GM19372 (cell line): ENCODE data around the gene ACTA1.
"Not testable (repeated sequence)": the region's sequence is repeated elsewhere in the genome, so short reads cannot be mapped to it uniquely, and the experiment has no call there.

Experiments
- ATAC-seq: cut with Tn5 transposase; IDR thresholded peaks from one replicate; pipeline ENCODE4 v1.9.1; 2021; ENCODE audit warnings: mild to moderate bottlenecking, low read depth, moderate library complexity; ENCODE audit not compliant: unreplicated experiment

Gene ACTA1

DNA sequence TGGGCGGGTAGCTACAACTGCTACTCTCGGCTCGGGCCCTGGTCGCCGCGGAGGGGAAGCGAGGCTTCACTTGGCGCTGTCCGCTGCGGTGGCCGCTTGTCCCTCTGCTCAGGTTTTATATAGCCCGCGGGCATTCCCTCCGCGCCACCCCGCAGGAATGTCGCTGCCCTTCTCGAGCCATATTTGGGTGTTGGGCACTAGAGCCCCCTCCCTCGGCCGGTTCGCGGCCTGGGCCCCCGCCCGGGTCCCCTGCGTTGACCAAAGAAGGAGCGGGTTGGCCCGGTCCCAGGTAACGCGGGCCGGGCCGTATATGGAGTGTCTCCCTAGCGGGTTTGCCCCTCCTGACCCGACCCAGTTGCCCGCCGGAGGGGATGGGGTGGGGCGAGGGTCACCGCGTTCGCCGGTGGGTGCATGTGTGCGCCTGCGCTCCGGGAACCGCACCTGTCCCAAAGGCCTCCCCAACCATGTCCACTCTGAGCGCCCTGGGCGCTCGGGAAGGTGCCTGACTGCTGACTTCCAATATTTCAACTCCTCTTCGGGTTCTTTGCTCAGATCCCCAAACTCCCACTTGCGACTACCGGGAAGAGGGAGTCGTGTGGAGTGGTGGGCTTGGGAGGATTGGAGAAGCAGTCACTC lies at the start of gene ACTA1:
Gene ACTA1, minus strand, starts transcription at position 90 of the 636 bp plus-strand sequence. CDS start 979 bp downstream, outside the sequence.
- ATAC-seq = no peak

DNA sequence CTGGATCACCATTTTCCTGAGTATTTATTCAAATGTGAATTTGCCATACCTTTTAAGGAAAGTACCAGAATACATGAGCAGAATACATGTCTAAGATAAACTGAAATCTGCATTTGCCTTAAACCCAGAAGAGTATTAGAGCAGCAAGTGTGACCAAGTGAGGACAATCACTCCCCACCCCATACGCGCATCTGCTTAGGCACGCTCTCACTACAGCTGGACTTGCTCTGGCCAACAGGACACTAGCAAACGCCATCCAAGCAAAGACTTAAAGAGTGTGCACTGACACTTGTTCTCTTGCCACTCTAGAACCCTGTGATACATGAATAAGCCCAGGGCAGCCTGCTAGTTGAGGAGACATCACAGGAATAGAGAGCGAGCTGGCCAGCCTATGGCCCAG lies 48.6 kb upstream of the ACTA1 start:
- no peak for ATAC-seq

DNA sequence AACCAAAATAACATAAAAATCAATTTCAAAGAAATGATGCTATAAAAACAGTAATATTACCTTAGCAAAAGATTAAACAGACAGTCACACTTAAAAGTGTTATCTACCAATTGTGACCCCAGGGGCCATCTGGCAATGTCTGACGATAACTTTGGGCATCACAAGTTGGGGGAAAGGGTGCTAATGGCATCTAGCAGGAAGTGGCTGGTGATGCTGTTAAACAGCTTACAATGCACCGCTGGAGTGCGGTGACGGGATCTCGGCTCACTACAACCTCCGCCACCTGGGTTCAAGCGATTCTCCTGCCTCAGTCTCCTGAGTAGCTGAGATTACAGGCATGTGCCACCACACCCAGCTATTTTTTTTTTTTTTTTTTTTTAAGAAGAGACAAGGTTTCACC lies 46.6 kb upstream of the ACTA1 start:
- ATAC-seq = no peak

DNA sequence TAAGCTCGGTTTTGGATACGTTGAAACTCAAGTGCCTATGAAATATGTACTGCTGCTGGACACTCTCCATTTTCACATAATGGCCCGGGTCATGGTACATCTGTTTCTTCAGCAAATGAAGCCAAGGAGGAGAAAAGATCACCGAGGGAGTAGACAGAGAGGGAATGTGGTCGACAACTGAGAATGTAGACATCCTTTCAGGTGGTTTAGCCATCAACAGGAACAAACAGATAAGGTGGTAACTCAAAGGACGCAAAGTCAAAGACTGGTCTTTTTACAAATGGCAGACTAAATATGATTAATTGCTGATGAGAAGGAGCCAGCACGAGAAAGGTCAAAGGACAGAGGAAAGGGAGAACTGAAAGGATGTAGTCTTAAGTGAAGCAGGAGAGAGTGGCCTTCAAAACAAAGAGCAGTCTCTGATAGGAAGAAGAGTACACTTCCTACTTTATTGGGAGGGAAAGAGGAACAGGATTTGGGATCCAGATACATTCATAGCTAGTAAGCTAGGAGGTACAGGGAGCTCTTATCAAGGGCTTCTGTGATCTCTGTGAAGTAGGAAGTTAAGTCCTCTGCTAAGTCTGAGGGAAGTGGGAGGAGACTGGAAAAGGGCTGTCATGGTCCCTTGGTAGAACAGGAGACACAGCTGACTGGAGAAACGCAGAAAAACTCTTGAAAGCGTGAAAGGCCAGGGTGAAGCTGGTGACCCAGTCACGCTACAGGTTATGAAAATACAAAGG lies 45.9 kb upstream of the ACTA1 start:
- ATAC-seq = peak; percentile 55

DNA sequence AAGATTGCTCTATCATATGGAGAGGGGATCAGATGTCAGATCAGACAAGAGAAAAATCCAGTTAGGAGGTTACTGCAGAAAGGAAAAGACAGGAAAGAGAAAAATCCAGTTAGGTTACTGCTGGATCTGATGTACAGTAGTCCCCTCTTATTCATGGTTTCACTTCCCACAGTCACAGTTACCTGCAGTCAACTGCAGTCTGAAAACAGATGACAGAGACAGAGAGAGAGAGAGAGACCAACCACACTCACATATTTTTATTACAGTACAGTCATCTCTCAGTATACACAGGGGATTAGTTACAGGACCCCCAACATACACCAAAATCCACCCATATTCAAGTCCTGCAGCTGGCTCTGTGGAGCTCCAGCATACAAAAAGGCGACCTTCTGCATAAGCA lies 45.0 kb upstream of the ACTA1 start:
- ATAC-seq = peak; percentile 74

DNA sequence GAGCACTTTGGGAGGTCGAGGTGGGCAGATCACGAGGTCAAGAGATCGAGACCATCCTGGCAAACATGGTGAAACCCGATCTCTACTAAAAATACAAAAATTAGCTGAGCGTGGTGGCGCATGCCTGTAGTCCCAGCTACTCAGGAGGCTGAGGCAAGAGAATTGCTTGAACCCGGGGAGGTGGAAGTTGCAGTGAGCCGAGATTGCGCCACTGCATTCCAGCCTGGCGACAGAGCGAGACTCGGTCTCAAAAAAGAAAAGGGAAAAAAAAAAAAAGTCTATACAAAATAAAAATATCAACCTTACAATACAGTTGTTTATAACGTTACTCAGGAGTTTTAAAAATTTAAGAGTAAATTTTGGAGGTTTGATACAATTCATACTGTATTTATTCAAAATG lies 42.0 kb upstream of the ACTA1 start:
- ATAC-seq = not testable (repeated sequence)

DNA sequence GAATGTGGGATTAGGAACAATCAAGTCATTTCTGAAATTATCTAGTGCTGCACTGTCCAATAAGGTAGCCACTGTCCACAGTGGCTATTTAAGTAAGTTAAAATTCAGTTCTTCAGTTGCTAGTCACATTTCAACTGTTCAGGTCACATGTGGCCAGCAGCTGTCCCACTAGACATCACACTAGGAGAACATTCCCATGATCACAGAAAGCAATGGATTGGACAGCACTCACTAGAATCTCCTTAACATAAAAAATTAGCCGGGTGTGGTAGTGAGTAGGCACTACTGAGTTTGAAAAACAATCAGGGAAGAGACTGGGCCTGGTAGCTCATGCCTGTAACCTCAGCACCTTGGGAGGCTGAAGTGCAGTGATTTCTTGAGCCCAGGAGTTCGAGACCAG lies 40.6 kb upstream of the ACTA1 start:
- ATAC-seq = no peak

DNA sequence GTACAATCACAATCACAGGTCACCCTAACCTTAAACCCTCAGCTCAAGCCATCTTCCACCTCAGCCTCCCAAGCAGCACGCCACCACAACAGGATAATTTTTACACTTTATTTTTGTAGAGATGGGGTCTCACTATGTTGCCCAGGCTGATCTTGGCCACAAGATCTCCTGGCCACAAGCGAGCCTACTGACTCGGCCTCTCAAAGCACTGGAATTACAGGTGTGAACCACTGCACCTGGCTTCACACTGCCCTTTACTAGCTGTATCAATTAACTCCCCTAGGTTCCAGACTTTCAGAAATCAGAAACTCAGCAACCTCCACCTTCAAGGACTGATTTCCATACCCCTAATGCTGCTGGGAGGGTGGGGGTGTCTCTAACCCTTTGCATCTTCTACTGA lies 37.3 kb upstream of the ACTA1 start:
- no peak for ATAC-seq

DNA sequence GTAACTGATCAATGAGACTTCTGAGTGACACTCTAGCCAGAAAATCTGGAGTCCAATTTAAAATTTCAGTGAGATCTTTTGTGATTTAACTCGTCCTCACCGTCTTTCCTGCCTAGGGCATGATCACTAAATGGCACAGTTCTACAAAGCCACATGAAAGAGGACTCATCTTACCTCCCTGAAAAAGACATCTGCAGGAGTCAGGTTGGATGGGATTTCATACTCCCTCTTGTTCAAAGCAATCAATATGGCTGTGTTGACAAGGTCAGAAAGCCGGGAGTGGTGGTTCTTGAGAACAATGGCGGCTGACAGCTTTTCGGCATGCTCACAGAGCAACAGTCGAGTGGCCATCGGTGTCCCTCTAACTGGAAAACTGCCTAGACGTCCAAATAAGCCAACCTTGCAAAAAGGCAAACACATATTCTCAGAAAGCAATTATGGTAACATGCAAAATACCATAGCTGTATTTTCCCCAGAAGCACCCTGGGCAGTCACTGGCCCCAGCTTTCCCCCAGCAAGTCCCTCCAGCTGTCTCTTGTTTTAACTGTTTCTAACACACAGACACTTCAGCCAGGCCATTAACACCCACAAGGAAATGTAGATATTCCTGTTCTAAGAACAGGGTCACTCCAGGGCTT lies 36.6 kb upstream of the ACTA1 start:
- ATAC-seq = no peak

DNA sequence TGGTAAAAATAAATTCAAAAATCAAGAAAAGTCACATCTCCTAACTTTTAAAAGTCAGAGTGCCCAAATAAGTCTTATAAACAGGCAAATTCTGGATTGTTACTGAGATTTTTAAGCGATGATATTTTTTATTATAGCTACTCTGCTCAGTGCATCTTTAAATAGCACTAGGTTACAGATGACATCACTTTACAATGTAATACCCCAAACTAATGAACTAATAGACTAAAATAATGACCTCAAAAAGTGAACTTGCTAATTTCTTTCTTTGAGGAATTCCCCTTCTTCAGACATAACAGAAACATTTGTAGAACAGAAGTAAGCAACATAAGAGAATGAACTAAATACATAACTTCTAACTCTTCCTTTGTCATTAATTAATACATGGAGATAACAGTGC lies 33.0 kb upstream of the ACTA1 start:
- ATAC-seq = no peak

DNA sequence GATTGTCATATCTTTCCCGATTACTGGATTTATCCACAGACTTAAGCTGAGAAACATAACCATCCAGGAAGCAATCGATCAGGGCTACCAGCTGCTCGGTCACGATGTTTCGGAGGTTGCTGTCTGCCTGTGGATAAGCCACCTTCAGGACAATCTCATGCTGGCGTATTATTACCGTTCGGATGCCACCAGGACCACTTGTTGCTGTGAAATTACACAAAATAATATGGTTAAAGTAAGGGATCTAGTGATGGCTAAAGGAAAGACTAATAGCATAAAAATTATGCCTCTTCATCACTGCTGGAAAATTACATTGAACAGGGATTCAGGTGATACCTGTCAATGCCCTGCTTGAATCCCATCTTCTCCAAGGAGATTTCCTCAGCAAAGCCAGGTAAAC lies 30.8 kb upstream of the ACTA1 start:
- ATAC-seq = no peak

DNA sequence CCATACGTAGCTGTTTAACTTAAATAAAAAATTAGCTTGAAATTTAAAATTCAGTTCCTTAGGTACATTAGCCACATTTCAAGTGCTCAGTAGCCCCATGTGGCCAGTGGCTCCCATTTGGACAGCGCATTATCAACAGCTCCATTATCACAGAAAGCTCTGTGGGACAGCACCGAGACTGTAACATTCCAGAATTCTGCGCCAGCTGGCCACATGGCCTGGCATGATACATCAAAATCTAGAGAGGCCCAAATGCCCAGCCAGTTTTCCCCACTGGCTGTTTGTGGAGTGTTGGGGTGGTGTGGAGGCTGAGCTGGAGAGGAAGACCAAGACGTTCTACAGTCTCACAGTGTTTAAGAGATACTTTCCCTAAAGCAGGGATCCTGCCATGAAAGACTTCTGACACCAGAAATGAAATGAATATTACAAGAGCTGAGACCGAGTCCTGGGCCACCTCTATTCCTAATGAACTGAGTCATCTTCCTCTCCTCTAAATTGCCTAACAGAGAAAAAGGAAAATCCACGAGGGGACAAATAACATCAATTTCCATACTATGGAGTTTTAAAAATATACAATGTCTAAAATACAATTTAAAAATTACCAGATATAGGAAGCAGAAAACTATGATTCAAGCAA lies 27.3 kb upstream of the ACTA1 start:
- ATAC-seq = no peak

DNA sequence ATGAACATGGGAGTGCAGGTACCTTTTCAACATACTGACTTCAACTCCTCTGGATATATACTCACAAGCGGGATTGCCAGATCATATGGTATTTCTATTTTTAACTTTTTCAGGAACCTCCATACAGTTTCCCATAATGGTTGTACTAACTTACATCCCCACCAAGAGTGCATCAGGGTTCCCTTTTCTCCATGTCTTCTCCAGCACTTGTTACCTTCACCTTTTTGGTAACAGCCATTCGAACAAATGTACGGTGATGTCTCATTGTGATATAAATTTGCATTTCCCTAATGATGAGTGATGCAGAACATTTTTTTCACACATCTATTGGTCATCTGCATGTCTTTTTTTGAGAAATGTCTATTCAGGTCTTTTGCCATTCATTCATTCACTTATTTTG lies 25.9 kb upstream of the ACTA1 start:
- ATAC-seq = no peak

DNA sequence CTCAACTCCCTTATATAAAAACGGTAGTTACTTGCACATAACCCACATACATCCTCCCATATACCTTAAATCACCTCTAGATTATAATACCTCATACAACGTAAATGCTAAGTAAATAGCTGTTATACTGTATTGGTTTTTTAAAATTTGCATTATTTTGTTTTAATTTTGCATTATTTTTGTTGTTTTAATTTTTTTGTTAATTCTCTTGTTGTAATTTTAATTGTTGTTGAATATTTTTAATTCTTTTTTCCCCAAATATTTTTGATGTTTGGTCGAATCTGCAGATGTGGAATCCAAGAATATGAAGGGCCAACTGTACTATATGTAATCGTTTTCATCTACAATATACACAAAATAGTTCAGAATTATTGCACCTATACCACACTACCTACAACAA lies 23.5 kb upstream of the ACTA1 start:
- ATAC-seq = no peak

DNA sequence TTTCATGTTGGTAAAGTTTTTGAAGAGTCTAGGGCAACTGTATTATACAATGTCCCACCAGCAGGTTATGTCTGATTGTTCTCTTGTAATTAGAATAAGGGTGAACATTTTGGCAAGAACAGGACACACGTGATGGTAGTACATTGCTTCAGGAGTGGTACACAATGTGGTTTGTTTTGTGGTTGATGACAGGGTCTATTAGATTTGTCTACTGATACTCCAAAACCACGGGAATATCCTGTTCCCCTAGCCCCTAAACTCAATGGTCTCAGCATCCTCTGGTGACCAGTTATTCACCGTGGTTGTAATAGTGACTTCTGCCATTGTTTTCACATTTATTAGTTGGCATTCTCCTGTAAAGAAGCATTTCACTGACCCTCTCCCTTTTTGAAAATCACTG lies 22.1 kb upstream of the ACTA1 start:
- no peak for ATAC-seq

DNA sequence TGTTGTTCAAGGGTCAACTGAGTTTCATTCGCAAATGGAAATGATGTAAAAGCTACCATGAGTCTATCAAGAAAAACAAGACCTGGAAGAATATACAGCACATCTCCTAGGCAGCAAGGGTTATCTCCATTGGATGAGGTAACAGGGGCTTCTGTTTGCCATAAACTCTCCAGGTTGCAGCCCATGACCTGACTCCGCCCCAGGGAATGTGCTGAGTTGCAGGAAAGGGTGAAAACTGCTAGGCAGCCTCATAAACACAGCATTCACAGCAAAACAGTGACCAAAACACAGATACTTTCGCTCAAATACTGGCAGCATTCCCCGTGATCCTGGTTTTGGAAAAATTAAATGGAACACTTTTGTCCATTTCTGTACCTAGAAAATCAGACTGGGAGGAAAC lies 20.2 kb upstream of the ACTA1 start:
- ATAC-seq = no peak

DNA sequence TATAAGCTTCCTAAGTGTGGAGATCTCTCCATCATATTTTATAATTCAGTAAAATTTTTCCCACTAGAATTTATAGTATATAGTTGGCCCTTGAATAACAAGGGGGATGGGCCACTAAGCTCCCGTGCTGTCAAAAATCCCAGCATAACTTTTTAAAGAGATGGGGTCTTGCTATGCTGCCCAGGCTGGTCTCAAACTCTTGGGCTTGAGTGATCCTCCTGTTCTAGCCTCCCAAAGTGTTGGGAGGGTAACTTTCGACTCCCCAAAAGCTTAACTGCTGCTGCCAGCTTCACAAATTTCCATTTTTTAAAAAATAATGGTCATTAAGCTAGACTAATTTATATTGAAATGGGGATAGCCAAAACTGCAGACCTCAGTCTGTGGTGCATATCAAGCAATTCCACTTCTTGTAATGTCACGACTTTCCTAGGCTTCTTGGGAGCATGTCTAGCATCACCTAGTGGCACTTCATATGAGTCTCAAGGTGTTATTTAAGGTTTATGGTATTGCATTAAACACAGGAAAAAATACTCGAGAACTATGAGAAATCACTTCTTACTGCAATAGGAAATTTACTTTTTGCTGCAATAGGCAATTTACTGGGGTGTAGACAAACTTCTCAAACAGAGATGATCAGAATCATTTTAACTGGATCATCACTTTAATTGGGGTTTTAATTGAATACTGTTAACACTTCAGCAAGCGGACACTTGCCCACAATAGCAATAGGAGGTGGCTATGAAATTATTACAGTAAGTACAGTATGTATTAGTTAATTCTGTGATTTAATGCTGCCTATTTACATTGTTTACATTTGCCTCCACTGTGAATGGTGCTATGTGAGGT lies 19.3 kb upstream of the ACTA1 start:
- no peak for ATAC-seq

DNA sequence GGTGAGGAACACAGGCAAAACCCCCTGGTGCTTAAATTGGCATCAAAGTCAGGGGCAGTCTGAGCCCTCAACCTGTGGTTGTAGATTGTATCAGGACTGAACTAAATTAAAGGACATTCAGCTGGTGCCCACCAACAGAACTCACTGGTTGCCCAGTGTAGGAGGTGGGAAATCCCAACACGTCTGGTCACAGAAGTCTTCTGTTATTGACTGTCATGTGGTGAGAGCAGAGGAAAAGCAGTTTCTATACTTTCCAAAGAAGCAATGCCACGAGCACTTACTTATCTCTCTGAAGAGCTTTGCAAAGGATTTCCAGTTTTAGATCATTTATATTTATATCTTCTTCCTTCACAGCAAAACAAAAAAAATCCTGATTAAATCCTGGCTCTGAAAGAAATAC lies 15.0 kb upstream of the ACTA1 start:
- ATAC-seq = no peak

DNA sequence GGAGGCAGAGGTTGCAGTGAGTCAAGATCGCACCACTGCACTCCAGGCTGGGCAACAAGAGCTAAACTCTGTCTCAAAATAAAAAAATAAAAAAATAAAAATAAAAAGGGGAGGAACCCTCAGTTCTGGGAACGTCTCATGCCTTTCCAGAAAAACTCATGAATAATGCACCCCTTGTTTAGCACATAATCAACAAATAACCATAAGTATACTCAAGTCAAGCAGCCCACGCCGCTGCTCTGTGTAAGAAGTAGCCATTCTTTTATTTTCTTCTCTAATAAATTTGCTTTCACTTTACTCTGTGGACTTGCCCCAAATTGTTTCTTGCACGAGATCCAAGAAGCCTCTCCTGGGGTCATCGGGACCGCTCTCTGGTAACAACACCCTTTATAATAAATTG lies 14.5 kb upstream of the ACTA1 start:
- ATAC-seq = no peak

DNA sequence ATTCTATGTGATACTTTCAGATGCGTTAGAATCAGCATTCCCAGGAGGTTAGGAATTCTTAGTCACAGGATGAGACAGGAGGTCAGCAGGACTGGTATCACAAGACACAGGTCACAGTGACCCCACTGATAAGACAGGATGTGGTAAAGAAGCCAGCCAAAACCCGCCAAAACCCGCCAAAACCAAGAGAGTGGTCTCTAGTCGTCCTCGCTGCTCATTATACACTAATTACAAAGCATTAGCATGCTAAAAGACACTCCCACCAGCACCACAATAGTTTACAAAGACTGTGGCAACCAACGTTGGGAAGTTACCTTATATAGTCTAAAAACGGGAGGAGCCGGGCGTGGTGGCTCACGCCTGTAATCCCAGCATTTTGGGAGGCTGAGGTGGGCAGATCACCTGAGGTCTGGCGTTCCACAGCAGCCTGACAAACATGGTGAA lies 13.9 kb upstream of the ACTA1 start:
- ATAC-seq = no peak
